GM21529 (cell line): ENCODE data around the gene KIF1B.
"Not testable (repeated sequence)": the region's sequence is repeated elsewhere in the genome, so short reads cannot be mapped to it uniquely, and the experiment has no call there.

Experiments used
- ATAC-seq: cut with Tn5 transposase; IDR thresholded peaks from one replicate; pipeline ENCODE4 v1.9.1; 2021; ENCODE audit not compliant: unreplicated experiment

KIF1B gene

GRCh38 chr1:10421637-10422036, 211.3 kb downstream of the KIF1B start:
- ATAC-seq, result no peak

DNA sequence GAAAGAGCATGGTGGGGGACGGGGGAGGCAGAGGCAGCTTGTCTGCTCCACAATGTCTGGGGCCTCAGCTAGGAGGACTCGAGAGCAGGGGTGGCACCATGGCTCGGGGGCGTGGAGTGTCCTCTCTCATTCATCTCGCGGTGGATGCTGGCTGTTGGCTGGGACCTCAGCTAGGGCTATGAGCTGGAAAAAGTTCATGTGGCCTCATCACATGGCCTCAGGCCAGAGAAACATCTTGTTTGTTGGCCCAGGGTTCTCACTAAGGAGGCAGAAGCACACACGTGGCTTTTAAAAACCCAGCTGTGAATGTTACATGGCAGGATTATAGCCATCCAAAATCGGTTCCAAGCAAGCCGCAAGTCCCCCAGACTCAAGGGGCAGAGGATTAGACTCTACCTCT, 213.7 kb downstream of the KIF1B start:
- ATAC-seq, result no peak

GRCh38 chr1:10424651-10425050, 214.3 kb downstream of the KIF1B start:
- ATAC-seq, result no peak

DNA sequence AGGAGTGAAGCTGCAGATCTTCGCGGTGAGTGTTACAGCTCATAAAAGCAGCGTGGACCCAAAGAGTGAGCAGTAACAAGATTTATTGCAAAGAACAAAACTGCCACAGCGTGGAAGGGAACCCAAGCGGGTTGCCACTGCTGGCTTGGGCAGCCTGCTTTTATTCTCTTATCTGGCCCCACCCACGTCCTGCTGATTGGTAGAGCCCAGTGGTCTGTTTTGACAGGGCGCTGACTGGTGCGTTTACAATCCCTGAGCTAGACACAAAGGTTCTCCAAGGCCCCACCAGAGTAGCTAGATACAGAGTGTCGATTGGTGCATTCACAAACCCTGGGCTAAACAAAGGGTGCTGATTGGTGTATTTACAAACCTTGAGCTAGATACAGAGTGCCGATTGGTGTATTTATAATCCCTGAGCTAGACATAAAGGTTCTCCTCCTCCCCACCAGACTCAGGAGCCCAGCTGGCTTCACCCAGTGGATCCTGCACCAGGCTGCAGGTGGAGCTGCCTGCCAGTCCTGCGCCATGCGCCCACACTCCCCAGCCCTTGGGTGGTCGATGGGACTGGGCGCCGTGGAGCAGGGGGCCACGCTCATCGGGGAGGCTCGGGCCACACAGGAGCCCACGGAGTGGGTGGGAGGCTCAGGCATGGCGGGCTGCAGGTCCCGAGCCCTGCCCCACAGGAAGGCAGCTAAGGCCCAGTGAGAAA, 215.6 kb downstream of the KIF1B start:
- not testable (repeated sequence) for ATAC-seq

DNA sequence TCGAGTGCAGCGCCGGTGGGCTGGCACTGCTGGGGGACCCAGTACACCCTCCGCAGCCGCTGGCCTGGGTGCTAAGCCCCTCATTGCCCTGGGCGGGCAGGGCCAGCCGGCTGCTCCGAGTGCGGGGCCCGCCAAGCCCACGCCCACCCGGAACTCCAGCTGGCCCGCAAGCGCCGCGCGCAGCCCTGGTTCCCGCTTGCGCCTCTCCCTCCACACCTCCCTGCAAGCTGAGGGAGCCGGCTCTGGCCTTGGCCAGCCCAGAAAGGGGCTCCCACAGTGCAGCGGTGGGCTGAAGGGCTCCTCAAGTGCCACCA, 216.1 kb downstream of the KIF1B start:
- ATAC-seq, result not testable (repeated sequence)

- no peak for ATAC-seq
Measured at GRCh38 chr1:10428984-10429383, 218.6 kb downstream of the KIF1B start.

GRCh38 chr1:10429868-10430215, 219.5 kb downstream of the KIF1B start:
- ATAC-seq, result no peak

DNA sequence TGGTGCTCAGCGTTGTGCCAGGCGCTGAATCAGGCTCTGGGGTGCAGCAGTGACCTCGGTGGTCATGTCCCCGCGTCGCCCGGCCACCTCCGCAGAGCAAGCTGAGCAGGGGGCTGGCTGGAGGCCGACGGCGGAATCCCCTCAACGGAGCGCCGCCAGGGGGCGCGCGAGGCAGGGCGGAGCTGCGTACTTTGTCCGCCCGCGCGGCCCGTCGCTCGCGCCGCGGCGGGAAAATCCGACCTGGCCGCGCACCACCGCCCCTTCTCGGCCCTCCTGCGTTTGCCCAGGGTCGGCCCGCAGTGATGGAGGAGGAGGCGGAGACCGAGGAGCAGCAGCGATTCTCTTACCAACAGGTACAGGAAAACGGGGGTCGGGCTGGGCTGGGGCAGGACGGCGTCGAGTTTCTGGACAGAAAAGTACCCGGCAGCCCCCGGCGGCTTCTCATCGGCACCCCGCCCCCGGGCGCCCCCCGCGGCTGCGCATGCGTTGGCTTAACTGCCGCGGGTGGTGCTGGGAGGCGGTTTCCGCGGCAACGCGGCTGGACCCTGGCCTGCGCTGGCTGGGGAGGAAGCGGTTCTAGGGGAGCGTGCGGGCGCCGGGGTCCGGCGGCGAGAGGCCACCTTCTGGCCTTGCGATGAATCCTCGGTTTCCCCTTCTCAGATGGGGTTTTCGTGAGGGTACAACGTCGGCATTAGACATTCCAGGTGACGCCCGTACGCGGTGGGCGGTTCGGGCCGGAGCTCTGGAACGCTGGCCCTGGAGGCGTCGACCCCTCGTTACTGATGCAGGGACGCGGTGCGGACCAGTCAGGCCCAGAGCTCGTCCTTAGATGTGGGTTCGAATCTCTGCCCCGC, 220.1 kb downstream of the KIF1B start, which contains the start of gene CENPS:
CENPS (plus strand) TSS at position 218 of the 854 bp plus-strand sequence; CDS start at position 303, 85 bp downstream.
- ATAC-seq, result peak; percentile 75
